ENCODE data around the gene GSPT1.

DNA sequence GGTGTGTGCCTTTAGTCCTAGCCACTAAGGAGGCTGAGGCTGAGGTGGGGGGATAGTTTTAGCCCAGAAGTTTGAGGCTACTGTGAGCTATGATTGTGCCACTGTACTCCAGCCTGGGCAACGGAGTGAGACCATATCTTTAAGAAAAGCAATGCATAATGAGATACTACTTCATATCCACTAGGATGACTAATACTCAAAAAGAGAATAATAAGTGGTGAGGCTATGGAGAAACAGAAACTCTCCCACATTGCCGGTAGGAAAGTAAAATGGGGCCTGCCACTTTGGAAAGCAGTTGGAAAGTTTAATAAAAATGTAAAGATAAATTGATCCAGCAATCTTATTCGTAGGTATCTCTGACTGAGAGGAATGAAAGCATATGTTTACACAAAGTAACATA, 30.7 kb upstream of the GSPT1 start:
- TF ChIP-seq CTCF (IDR thresholded peaks at IDR 0.05) = no peak
- TF ChIP-seq POLR2A (IDR thresholded peaks at IDR 0.05) = no peak

Data from Peyer's patch (tissue), 4 donors.